Measurements from ENCODE around the gene ATXN1. TPM values are rescaled to one million over a fixed set of nuclear protein-coding genes. Genes with fewer than 3 reads are reported as not detected.

ATXN1 gene
- total RNA-seq, 4 donors from 2014 or later: 21.0 to 102 (median 51.1) TPM

DNA sequence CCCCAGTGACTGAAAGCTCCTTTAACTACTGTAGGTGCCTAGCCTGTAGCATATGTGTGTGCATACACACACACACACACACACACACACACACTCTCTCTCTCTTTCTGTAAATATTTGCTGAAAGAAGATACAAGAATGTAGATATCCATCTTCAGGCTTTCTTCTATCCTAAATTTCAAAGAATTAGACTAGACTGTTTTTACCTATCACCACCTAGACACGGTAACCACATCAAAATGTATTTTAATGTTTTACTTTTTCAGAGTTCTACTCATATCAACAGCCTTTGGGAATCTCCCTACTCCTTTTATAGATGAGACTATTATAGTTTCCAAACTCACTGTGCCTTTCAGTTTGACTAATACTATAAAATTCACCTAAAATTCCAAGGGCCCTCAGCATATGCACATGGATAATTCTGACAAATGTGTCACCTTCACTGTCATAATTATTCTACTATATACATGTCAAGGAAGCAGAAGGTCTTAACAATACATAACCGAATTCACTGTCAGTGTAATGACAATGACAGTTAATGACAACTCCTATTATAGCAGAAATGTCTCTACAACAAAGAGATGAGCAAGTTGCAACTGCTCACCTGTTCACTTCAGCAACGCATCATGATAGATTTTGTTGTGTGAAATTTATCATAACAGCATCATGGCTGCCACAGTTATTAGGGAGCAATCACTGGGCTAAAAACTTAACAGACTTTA is 286.3 kb downstream of the ATXN1 start:
- intact Hi-C loops (cut with DNase I; ENCODE audit: low total_unique reads): no loop called here
- no peak overlapping the region for H3K27ac ChIP-seq
- TF ChIP-seq, protein P1, sequence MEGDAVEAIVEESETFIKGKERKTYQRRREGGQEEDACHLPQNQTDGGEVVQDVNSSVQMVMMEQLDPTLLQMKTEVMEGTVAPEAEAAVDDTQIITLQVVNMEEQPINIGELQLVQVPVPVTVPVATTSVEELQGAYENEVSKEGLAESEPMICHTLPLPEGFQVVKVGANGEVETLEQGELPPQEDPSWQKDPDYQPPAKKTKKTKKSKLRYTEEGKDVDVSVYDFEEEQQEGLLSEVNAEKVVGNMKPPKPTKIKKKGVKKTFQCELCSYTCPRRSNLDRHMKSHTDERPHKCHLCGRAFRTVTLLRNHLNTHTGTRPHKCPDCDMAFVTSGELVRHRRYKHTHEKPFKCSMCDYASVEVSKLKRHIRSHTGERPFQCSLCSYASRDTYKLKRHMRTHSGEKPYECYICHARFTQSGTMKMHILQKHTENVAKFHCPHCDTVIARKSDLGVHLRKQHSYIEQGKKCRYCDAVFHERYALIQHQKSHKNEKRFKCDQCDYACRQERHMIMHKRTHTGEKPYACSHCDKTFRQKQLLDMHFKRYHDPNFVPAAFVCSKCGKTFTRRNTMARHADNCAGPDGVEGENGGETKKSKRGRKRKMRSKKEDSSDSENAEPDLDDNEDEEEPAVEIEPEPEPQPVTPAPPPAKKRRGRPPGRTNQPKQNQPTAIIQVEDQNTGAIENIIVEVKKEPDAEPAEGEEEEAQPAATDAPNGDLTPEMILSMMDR (IDR thresholded peaks at IDR 0.05): no peak
- TF ChIP-seq POLR2A (IDR thresholded peaks at IDR 0.05): no peak
- no peaks in the 10 kb centered on the region for H3K36me3 ChIP-seq
- DNase-seq: no peak
- no peaks in the 10 kb centered on the region for H3K9me3 ChIP-seq
- no peaks in the 10 kb centered on the region for H3K4me1 ChIP-seq
- no peaks in the 10 kb centered on the region for H3K27me3 ChIP-seq
- no peak overlapping the region for H3K4me3 ChIP-seq

DNA sequence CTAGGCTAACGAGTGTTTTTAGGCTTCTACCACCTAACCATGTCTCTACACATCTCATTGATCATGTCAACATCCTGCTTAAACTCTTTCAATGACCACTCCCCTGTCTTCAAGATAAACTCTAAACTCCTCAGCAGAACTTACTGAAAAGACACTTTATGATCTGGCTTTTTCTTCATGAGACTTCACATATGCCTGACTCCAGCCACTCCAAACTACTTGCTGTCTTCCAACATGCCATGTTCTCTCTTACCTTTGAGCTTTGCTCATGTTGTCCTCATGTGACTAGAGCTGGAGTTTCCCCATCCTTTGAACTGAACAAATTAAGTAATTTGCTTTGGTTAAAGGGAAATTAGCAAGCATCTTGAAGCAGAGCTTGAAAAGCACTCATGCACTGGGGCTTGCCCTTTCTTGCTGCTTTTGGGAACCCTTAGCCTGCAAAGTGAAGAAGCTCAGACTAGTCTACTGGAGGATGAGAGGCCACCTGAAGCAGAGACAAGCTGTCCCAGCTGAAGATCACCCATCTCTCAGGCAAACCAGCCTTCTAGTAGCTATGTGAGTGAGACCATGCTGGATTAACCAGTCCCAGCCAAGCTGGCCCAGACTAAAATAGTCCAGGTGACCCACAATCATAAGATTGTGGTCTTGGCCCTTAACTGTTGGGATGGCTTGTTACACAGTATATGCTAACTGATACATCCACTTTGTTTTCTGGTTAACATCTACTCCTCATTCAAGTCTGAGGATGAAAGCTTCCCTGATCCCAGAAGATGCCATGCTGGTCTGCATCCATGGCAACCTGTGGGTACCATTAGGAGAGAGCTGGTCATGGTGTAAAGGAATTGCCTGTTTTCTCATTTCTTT is 287.1 kb downstream of the ATXN1 start:
- Histone ChIP-seq H3K27me3 (no peaks in the 10 kb centered on the region), H3K9me3 (no peaks in the 10 kb centered on the region), H3K4me1 (no peaks in the 10 kb centered on the region), H3K4me3 (no peak overlapping the region), H3K27ac (no peak overlapping the region), H3K36me3 (no peaks in the 10 kb centered on the region)
- DNase-seq: no peak
- TF ChIP-seq POLR2A (IDR thresholded peaks at IDR 0.05): no peak
- TF ChIP-seq, protein P1 (IDR thresholded peaks at IDR 0.05): no peak
- intact Hi-C loops (cut with DNase I; ENCODE audit: low total_unique reads): no loop called here

DNA sequence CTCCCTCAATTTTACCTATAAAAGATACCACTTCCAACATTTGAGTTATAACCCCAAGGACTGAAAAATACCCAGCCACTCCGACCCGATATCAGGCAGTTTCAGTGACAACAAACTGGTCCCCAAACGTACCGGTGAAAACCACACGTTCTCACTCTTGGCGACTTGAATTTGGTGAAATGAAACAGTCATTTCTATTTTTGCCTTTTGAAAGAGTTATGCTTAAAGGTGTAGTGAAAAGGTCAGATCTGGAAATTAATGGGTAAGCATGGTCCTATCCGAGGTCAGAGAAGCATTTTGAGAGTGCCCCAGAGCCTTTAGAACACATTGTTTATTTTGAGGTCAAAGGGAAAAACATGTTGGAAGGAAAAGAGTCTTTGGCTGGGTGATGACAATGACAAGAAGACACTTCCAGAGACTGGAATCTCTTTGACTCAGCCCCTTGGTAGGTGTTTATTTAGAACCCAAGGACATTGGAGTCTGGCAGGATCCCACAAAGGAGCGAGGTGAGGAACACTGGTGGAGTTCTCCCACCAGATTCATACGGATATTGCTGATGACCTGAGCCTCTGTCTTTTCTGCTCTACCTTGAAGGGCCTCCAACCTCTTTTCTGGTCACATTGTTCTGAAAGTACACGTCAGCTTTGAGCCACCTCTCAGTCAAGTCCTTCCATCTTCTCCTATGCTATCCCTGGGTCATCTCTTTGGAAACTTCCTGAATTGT is 287.9 kb downstream of the ATXN1 start:
- Histone ChIP-seq H3K4me1 (no peaks in the 10 kb centered on the region), H3K27ac (no peak overlapping the region), H3K27me3 (no peaks in the 10 kb centered on the region), H3K9me3 (no peaks in the 10 kb centered on the region), H3K4me3 (no peak overlapping the region), H3K36me3 (no peaks in the 10 kb centered on the region)
- no peak for TF ChIP-seq POLR2A (IDR thresholded peaks at IDR 0.05)
- TF ChIP-seq, protein P1 (IDR thresholded peaks at IDR 0.05): no peak
- no peak for DNase-seq
- intact Hi-C loops (cut with DNase I; ENCODE audit: low total_unique reads): no loop called here

DNA sequence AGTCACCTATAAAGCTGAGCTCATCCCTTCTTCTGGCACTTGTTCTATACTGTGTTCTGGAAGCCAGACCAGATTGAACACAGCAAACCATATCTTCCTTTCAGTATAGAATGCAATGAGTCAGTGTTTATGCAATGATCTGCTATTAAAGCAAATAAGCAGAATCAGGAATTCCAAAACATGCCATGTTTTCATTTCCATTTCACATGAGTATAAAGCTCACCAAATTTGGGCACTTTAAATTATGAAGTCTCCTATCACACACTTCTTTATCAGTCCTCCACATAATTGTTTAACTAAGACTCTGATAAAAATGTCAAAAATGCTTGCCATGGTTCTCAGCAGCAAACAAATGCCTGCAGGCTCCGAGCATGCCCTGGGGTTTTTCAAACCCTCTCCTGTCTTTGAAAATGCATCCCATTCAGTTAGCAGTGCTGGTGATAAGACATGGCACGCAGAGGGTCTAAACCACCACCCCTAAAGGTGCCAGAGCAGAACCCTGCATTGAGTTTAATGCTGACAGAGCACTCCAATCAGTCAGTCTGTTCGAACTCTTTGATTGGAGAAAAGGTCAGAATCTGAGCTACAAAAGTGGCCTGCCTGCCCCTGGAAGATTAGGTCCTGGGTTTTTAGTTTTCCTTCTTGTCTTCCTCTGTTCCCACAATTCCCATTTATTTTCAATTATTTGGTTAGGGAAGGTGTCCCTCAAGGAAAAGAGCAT is 288.8 kb downstream of the ATXN1 start:
- Histone ChIP-seq H3K9me3 (no peaks in the 10 kb centered on the region), H3K4me1 (no peaks in the 10 kb centered on the region), H3K4me3 (no peak overlapping the region), H3K36me3 (no peaks in the 10 kb centered on the region), H3K27ac (no peak overlapping the region), H3K27me3 (no peaks in the 10 kb centered on the region)
- TF ChIP-seq, protein P1 (IDR thresholded peaks at IDR 0.05): no peak
- no peak for TF ChIP-seq POLR2A (IDR thresholded peaks at IDR 0.05)
- DNase-seq: no peak
- intact Hi-C loops (cut with DNase I; ENCODE audit: low total_unique reads): no loop called here
